Skeletal muscle tissue (tissue), 4 donors: ENCODE results near the gene ERC2. TPM values are rescaled to one million over a fixed set of nuclear protein-coding genes. Genes with fewer than 3 reads are reported as not detected.

Experiments used
- H3K27ac ChIP-seq: one replicate; pipeline ENCODE4 v1.7.0; 2013; ENCODE audit warnings: mild to moderate bottlenecking, low read depth, low read length, inconsistent platforms
- H3K27me3 ChIP-seq, 3 donors: one replicate each; pipeline ENCODE4 v1.7.0; 2013; ENCODE audit warnings: low read length in 3 of 3; ENCODE audit not compliant: control insufficient read depth in 3 of 3, insufficient read depth in 3 of 3
- H3K36me3 ChIP-seq, 3 donors: one replicate each; pipeline ENCODE4 v1.7.0; 2013; ENCODE audit warnings: low read length in 3 of 3; ENCODE audit not compliant: control insufficient read depth in 3 of 3, insufficient read depth in 3 of 3
- H3K4me1 ChIP-seq, 3 donors: one replicate each; pipeline ENCODE4 v1.7.0; 2013; ENCODE audit warnings: low read length in 3 of 3, mild to moderate bottlenecking in 3 of 3; ENCODE audit not compliant: control insufficient read depth in 3 of 3, insufficient read depth in 3 of 3
- H3K4me3 ChIP-seq, 3 donors: one replicate each; pipeline ENCODE4 v1.7.0; 2013; ENCODE audit warnings: low read length in 3 of 3
- H3K9ac ChIP-seq, 3 donors: one replicate each; pipeline ENCODE4 v1.7.0; 2013; ENCODE audit warnings: low read length in 3 of 3, mild to moderate bottlenecking in 3 of 3, moderate library complexity in 2 of 3, low read depth in 1 of 3
- H3K9me3 ChIP-seq, 3 donors: one replicate each; pipeline ENCODE4 v1.7.0; 2013; ENCODE audit warnings: low read length in 3 of 3; ENCODE audit not compliant: control insufficient read depth in 3 of 3
- total RNA-seq: library from RNA; depleted of rRNA; stranded (reverse); fragments of >200 nt; gene quantifications from one replicate; pipeline ENCODE4 v1.2.3, GENCODE V29; 2014
- donor health status: Osteomylitis.

The ERC2 gene
- total RNA-seq, 1 donor from 2014 or later, result 1.0 TPM

DNA sequence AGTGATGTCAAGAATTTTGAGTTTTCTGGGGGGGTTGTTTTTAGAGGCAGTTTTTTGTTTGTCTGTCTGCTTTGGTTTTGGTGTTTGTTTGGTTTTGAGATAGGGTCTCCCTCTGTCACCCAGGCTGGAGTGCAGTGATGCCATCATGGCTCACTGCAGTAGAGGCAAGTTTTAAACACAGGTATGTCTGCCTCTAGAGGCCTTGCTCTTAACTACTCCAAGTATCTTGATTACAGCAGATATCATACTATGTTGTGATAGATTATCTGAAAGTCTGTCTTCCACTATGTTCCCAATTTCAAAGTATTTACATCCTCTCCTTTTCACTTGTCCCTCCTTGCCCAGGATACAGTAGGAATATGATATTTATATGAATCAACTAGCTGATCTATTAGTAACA lies 57.7 kb downstream of the ERC2 start:
- H3K9me3 ChIP-seq, result no peaks in the 10 kb centered on the region
- no peaks in the 10 kb centered on the region for H3K36me3 ChIP-seq
- H3K4me3 ChIP-seq, result no peak overlapping the region
- no peak overlapping the region for H3K27ac ChIP-seq
- no peak overlapping the region for H3K9ac ChIP-seq
- H3K4me1 ChIP-seq, result no peaks in the 10 kb centered on the region
- H3K27me3 ChIP-seq, result no peaks in the 10 kb centered on the region

DNA sequence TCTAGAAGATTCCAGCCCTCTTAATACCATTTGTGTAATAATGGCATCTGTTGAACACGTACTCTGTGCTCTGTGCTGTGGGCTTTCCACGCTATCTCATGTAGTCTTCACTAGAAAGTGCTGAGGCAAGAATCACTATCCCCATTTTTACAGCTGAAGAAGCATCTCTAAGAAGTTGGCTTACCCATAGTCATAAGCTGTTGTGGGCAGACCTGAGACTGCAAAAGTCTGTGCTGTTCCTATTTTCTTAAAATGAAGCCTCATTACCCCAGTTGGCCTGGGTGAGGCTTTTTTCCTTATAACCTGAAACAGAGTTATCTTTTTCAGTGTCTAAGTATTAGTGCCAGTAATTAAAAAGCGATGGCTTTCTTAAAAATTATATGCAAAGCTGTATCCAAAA lies 58.5 kb downstream of the ERC2 start:
- Histone ChIP-seq H3K9ac (no peak overlapping the region), H3K27me3 (no peaks in the 10 kb centered on the region), H3K4me3 (no peak overlapping the region), H3K4me1 (no peaks in the 10 kb centered on the region), H3K36me3 (no peaks in the 10 kb centered on the region), H3K27ac (no peak overlapping the region), H3K9me3 (no peaks in the 10 kb centered on the region)

GRCh38 chr3:56408761-56409196 lies 59.5 kb downstream of the ERC2 start:
- no peaks in the 10 kb centered on the region for H3K4me1 ChIP-seq
- H3K4me3 ChIP-seq, result no peak overlapping the region
- no peak overlapping the region for H3K27ac ChIP-seq
- H3K27me3 ChIP-seq, result no peaks in the 10 kb centered on the region
- no peak overlapping the region for H3K9ac ChIP-seq
- no peaks in the 10 kb centered on the region for H3K36me3 ChIP-seq
- no peaks in the 10 kb centered on the region for H3K9me3 ChIP-seq

- Histone ChIP-seq H3K9ac (no peak overlapping the region), H3K36me3 (no peaks in the 10 kb centered on the region), H3K27me3 (no peaks in the 10 kb centered on the region), H3K4me1 (no peaks in the 10 kb centered on the region), H3K27ac (no peak overlapping the region), H3K9me3 (no peaks in the 10 kb centered on the region), H3K4me3 (no peak overlapping the region)
Observed at GRCh38 chr3:56406826-56407515, 61.3 kb downstream of the ERC2 start.

- H3K4me3 ChIP-seq, result no peak overlapping the region
- no peaks in the 10 kb centered on the region for H3K36me3 ChIP-seq
- H3K27ac ChIP-seq, result no peak overlapping the region
- H3K27me3 ChIP-seq, result peaks cover 0 to 2% (median 0%) of the 10 kb centered on the region in 3 donors
- H3K4me1 ChIP-seq, result no peaks in the 10 kb centered on the region
- H3K9me3 ChIP-seq, result no peaks in the 10 kb centered on the region
- no peak overlapping the region for H3K9ac ChIP-seq
Observed at GRCh38 chr3:56404884-56405283, 63.4 kb downstream of the ERC2 start.

DNA sequence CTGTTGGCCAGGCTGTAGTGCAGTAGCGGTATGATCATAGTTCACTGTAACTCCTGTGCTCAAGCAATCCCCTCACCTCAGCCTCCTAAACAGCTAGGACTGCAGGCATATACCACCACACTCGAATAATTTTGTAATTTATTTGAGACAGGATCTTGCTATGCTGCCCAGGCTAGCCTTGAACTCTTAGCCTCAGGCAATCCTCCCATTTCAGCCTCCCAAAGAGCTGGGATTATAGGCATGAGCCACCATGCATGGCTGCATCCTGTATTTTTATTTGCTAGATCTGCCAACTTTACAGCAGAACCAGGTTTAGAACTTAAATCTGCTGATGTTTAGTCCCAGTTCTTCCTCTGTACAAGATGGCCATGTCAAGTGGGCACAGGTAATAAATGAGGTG lies 69.6 kb downstream of the ERC2 start:
- Histone ChIP-seq H3K27ac (no peak overlapping the region), H3K36me3 (no peaks in the 10 kb centered on the region), H3K27me3 (peaks cover 0 to 2% (median 0%) of the 10 kb centered on the region in 3 donors), H3K4me3 (no peak overlapping the region), H3K9ac (no peak overlapping the region), H3K9me3 (no peaks in the 10 kb centered on the region), H3K4me1 (no peaks in the 10 kb centered on the region)

DNA sequence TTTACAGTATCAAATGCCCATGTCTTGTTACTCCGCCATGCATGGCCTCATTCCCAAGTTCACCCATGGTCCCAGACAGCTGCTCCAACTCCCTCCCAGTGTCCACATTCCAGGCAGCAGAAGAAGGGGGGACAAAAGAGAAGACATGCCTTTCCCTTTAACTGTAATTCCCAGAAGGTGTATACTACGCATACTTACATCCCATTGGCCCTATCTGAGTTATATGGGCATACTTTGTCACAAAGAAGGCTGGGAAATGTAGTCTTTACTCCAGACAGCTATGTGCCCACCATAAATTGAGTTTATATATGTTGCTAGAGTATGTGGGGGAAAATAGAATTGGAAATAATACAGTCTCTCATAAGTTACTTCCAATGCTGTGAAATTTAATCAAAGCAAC lies 70.5 kb downstream of the ERC2 start:
- H3K36me3 ChIP-seq, result no peaks in the 10 kb centered on the region
- H3K4me1 ChIP-seq, result no peaks in the 10 kb centered on the region
- no peak overlapping the region for H3K4me3 ChIP-seq
- peaks cover 0 to 2% (median 0%) of the 10 kb centered on the region in 3 donors for H3K27me3 ChIP-seq
- H3K9me3 ChIP-seq, result no peaks in the 10 kb centered on the region
- no peak overlapping the region for H3K9ac ChIP-seq
- H3K27ac ChIP-seq, result no peak overlapping the region

- H3K4me1 ChIP-seq, result no peaks in the 10 kb centered on the region
- no peak overlapping the region for H3K27ac ChIP-seq
- H3K4me3 ChIP-seq, result no peak overlapping the region
- no peak overlapping the region for H3K9ac ChIP-seq
- H3K36me3 ChIP-seq, result no peaks in the 10 kb centered on the region
- peaks cover 0 to 2% (median 0%) of the 10 kb centered on the region in 3 donors for H3K27me3 ChIP-seq
- no peaks in the 10 kb centered on the region for H3K9me3 ChIP-seq
Observed at GRCh38 chr3:56389183-56389830, 79.0 kb downstream of the ERC2 start.

- no peaks in the 10 kb centered on the region for H3K36me3 ChIP-seq
- peaks cover 0 to 3% (median 0%) of the 10 kb centered on the region in 3 donors for H3K27me3 ChIP-seq
- no peaks in the 10 kb centered on the region for H3K9me3 ChIP-seq
- no peak overlapping the region for H3K4me3 ChIP-seq
- H3K9ac ChIP-seq, result no peak overlapping the region
- H3K4me1 ChIP-seq, result no peaks in the 10 kb centered on the region
- H3K27ac ChIP-seq, result no peak overlapping the region
Observed at GRCh38 chr3:56383092-56383491, 85.2 kb downstream of the ERC2 start.

GRCh38 chr3:56379723-56380287 lies 88.5 kb downstream of the ERC2 start:
- H3K36me3 ChIP-seq, result no peaks in the 10 kb centered on the region
- H3K4me1 ChIP-seq, result no peaks in the 10 kb centered on the region
- no peak overlapping the region for H3K9ac ChIP-seq
- peaks cover 0 to 3% (median 0%) of the 10 kb centered on the region in 3 donors for H3K9me3 ChIP-seq
- H3K27ac ChIP-seq, result no peak overlapping the region
- no peak overlapping the region for H3K4me3 ChIP-seq
- peaks cover 0 to 3% (median 0%) of the 10 kb centered on the region in 3 donors for H3K27me3 ChIP-seq
